Stimulated activated CD4-positive, alpha-beta T cell treated with anti-CD3 and anti-CD28 coated beads, Interleukin-1b, Interleukin-23, amount 100 ng/mL, for 1 hour (primary cell): ENCODE results near the gene TBC1D17.

ENCODE experiments used
- DNase-seq, 2 donors: peaks; one replicate each; pipeline ENCODE4 v3.0.0-alpha.2; 2020; ENCODE audit warnings: low read depth in 2 of 2

TBC1D17 gene

GRCh38 chr19:49861541-49862378 is 15.7 kb upstream of the TBC1D17 start:
- DNase-seq, result no peak

- DNase-seq, result no peak
These were observed 14.9 kb upstream of the TBC1D17 start for GRCh38 chr19:49862391-49863253.

DNA sequence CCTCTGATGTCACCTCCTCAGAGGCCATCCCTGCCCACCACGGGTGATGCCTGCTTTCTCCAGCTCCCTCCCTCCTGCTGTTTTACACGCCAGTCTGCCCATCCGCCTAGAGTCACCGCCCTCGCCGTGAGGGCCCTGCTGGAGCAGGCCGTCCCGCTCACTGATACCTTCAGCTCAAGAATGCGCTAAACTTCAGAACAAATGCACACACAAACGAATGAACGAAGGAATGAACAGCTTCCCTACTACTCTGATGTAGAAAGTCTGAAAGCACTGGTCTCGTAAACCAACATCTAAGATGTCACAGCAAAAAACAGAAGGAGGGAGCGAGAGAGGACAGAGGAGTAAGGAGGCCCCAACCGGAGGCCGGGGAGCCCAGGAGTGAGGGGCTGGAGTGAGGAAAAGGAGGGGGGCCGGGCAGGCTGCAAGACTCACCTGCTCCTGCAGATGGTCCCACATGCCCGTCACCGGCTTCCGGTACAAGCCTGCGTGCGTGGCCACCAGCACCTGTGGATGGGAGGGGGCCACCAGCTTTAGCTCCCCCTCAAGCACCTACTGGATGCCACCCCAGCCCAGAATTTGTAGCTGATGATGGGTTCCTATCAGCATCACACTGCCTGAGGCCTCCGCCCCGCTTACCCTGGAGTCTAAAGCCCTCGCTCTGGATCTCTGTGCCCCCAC is 14.1 kb upstream of the TBC1D17 start:
- no peak for DNase-seq

DNA sequence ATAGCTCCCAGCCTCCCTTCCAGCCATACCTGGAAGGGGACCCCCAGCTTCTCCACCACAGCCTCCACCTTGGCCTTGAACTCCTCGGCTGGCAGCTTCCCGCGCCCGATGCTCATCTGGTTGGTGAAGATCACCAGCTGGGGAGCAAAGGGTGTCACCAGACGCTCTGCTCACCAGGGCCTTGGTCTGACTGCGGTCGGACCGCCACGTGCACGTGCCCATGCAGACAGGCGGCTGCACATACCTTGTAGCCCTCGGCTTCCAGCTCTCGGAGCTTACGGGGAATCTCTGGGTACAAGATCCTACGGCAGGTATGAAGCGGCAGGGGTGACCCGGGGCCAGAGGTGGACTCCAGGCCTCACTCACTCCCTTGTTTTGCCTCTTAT is 13.6 kb upstream of the TBC1D17 start:
- no peak for DNase-seq

DNA sequence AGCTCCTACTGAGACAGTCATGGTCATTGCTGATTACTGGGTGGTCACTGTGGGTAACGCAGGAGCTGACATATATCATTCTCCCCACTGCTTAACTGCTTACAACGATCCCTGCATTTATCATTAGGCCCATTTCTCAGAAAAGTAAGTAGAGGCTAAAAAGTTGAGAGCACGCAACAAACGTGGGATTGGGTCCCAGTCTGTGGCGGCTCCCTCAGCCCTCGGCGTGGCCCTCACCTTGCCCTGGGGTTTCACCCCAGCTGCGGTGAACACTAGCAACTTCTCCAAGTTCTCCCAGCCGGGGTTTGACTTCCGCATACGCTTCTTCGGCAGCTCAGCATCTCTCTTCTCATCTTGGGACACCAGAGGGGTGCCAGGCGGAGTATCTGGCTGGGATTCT is 12.6 kb upstream of the TBC1D17 start:
- DNase-seq, result no peak

DNA sequence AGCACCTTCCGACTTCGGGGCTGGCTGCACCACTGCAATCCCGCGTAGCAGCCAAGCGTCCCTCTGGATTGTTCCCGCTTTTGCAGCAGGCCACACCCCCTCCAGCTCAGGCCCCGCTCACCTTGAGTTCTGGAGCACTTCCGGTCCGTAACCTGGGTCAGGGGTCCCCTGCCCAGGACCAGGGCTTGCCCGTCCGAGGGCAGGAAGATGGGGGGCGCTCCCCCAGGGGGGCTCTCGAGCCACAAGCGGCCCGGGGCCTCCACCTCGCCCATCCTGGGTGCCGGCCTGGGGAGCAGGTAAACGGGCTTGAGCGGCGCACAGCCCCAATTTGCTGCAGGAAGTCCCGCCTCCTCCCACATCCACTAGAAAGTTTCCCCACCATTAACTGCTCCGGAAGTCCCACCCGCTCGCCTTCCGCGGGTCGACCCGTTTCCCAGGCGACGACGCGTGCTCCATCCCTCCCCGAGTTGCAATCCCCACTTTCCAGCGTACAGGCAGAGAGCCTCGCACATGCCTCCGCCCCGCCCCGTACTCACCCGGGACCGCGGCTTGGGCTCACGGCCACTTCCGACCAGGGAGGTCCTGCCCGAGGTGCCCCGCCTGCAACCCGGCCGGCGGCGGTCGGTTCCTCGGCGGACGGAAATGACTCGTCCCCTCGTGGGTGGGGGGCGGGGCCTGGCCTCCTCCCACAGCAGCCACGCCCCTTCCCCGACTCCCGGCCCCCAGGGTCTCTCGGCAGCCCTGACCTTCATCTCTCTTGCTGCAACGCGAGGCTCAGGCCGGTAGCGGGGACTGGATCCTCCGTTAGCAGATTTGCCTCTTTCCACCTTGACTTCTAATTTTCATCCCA is 10.3 kb upstream of the TBC1D17 start, which contains the start of gene PNKP:
Gene PNKP, minus strand, starts transcription at position 644 of the 850 bp plus-strand sequence. Its CDS starts 372 bp downstream, at position 272.
- peak; percentile 46 to 91 for DNase-seq

DNA sequence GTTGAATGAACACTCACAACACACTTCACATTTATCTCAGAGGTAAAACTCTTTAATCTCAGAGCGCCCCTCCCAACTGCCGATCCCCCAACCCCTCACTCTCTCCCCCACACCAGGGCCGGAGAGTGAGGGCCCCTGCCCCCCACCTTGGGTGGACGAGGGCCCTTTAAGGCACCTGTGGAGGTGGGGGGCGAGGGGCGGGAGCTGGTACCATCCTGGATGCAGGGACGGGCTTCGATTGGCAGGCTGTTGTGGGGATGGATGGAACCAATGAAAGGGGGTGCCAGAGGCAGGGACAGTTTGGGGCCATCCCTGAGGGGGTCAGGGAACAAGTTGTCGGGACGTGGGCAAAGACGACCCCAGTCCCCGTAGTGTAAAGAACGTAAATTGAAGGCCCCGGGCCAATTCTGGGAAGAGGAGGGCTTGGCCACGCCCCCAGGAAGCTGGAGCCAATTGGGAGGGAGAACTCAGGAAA is 8.5 kb upstream of the TBC1D17 start:
- DNase-seq, result peak in 1 of 2 donors; percentile 60

GRCh38 chr19:49869484-49870308 is 7.8 kb upstream of the TBC1D17 start:
- DNase-seq, result peak; percentile 69 to 78

DNA sequence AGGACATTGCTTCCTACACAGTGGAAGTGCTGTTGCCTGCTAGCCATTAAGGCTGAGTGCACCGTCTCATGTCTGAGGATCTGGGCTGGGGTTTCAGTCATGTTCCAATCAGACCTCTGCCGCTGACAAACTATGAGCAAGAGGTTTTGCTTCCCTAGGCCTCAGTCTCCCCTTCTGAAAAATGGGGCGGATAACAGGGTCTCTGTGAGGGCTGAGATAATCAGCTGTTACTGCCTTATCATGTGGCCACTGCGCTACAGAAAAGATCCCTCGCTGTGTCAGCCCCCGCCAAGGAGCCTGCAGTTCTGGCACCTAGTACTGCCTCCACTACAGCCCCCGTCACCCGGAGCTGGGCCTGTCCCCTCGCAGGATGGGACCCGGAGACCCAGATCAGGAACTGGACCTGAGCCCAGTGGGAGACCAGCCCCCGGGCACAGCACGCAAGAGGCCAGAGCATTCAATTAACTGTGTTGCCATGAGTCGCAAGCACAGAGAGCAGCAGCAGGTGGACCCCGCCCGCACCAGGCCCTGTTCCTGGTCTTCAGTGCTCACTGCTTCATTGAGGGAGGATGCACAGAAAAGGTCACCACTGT is 7.1 kb upstream of the TBC1D17 start:
- DNase-seq, result no peak

GRCh38 chr19:49871349-49871985 is 6.0 kb upstream of the TBC1D17 start:
- DNase-seq, result no peak

DNA sequence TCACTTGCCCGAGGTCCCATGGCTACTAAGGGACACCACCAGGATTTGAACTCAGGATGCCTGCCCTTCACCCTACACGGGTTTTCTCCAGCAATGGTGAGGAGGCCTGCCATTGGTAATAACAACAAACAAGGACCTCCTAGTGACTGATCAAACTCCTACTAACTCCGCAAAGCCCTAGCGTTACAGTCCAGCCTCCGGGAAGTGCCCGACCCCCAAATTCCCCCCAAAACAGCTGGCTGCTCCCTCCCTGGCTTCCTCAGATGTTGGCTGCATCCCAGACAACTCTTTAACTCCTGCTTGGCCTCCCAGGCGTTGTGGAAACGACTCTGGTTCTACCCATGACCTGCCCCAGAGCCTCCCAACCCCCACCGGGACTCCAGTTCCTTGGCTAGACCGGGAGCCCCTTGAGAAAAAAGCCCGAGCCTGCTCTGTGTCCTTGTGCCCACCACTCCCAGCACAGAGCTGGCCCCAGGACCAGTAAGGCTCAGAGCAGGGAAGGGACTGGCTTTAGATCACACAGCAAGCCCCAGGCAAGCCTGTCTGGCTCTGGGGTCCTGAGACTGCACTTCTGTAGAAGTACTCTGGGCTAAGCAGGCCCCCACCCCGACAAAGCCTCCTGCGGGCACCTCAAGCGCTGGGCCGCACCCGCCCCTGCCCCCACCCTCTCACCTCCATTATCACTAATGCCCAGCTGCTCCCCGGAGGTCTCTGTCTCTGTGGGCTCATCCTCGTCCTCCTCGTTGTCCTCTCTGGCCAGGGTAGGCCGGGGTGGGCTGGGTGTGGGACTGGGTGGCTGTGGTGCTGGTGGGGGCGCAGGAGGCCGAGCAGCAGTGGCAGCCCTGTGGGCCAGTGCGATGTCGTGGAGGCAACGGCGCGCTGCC is 5.0 kb upstream of the TBC1D17 start:
- no peak for DNase-seq

DNA sequence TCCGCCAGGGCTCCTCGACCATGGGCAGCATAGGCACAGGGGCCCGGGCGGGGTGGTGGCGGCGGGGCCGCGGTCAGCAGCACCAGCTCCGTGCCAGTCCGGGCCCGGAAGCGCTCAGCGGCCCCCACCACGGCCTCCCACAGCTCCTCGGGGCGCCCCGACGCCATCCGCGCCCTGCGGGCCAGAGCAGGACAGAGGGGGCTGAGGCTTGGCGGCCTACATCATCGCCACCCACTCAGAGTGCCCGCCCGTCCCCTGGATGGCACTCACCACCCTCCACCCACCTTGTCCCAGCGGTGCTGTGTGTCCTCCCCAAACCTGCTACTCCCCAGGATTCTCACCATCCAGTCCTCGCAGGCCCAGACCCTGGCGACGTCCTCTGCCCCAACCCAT is 4.4 kb upstream of the TBC1D17 start:
- no peak for DNase-seq

GRCh38 chr19:49873834-49874233 is 3.7 kb upstream of the TBC1D17 start:
- no peak for DNase-seq

GRCh38 chr19:49874503-49875157 is 2.9 kb upstream of the TBC1D17 start:
- DNase-seq, result no peak

DNA sequence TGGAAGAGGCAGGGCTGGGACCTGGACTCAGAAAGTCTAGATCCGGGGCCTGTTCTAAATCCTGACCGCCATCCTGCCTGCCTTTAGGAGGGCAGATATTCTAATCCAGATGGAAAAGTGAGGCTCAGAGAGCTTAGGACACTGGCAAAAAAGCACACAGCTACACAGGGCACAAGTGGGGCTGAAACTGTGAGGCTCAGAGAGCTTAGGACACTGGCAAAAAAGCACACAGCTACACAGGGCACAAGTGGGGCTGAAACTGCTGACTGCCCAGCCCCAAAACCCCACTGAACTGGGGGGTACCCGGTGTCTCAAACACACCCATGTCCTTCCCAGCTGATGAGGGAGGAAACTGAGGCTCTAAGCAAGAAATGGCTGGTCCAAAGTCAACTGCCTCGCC is 2.3 kb upstream of the TBC1D17 start:
- DNase-seq, result no peak

DNA sequence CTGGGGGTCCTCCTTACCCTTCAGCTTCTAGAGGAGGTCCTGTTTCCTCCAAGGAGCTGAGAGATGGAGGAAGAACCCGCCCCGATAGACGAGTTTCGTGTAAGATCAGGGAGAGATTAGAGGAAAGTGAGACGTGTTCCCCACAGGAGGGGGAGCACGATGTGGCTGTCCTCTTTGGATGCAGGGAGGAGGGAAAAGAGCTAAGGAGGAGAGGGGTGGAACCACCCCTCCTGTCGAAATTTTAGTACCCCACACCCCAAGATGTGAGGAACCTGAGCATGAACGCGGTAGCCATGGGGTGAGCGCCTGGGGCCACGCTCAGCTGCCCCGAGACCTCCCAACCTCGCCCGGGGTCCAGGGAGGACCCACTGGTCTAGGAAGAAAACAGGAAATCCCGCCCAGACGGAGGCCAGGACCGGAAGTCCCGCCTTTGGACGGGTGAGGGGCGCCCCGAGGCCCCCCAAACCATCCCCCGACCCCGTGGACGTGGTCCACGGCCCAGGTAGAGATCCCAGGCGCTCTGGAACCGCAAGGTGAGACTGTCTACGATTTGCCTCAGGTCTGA is 1.6 kb upstream of the TBC1D17 start:
- no peak for DNase-seq

DNA sequence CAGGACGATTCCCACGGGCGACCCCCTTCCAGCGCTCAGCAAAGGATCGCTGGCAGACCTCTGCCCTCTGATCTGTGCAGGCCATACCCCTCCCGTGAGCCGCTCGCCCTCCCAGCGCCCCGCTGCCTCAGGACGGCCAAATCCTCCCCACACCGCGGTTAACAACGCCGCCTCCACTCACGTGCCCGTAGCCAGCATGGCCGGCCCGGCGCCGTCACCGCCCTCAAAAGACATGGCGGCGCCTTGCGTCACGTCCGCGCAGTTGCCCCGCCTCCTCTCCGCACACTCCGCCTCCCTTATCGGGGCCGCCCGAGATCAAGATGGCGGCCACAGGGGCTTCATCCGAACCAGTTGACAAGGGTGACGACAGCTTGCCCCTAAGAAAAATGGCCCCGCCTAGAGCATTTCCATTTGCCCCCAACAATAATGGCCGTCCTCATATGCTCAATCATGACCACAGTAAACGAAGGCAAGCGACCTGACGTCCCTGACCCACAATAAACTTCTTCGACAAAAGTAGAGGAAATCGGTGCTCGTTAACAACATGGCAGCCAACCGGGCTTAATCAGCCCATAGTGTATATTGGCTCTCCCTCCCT is 981 bp upstream of the TBC1D17 start:
- DNase-seq, result peak; percentile 91 to 96
